Lower lobe of right lung (tissue), 2 donors: Measurements from ENCODE around the gene ALOX5AP. TPM values are rescaled to one million over a fixed set of nuclear protein-coding genes. Genes with fewer than 3 reads are reported as not detected.

Experiments
- ATAC-seq, 2 donors: fragments of 200-7000 bp; cut with Tn5 transposase; one replicate each; pipeline ENCODE4 v1.9.1; 2020 to 2022; ENCODE audit warnings: mild to moderate bottlenecking in 2 of 2, moderate library complexity in 2 of 2
- DNase-seq: peaks from one replicate; pipeline ENCODE4 v3.0.0-alpha.2; 2020
- H3K27ac ChIP-seq: fragments of 200-600 bp; one replicate; pipeline ENCODE4 v1.8.0; 2022
- H3K27me3 ChIP-seq: fragments of 200-600 bp; one replicate; pipeline ENCODE4 v1.8.0; 2022; ENCODE audit warnings: low read depth
- H3K36me3 ChIP-seq: fragments of 200-600 bp; one replicate; pipeline ENCODE4 v1.8.0; 2022; ENCODE audit warnings: mild to moderate bottlenecking
- H3K4me1 ChIP-seq: fragments of 200-600 bp; one replicate; pipeline ENCODE4 v1.8.0; 2022
- H3K4me3 ChIP-seq: fragments of 200-600 bp; one replicate; pipeline ENCODE4 v1.8.0; 2022; ENCODE audit warnings: mild to moderate bottlenecking
- H3K9me3 ChIP-seq: fragments of 200-600 bp; one replicate; pipeline ENCODE4 v1.8.0; 2022
- intact Hi-C: fragments of 100-400 bp; cut with DNase I; formaldehyde crosslinking; loops from one replicate; pipeline ENCODE4 v1.11.0; 2022
- long read RNA-seq: library from polyadenylated mRNA; unstranded; transcript quantifications from one replicate; pipeline ENCODE4 v2.0.0, GENCODE V29; 2021
- total RNA-seq: library from RNA; stranded (reverse); fragmentation: NEBNext Ultra II Directional; extraction: Animal tissue kit (Norgen Biotek cat#: 25700); gene quantifications from one replicate; pipeline ENCODE4 v1.2.1, GENCODE V29; 2021
- TF ChIP-seq, protein P1 (sequence below): fragments of 200-600 bp; IDR thresholded peaks from one replicate; pipeline ENCODE4 v1.8.0; 2022; ENCODE audit warnings: antibody characterized with exemption, mild to moderate bottlenecking
- donor health status: DM: no; HTN: yes; CAD: no; lungs with severe emphysema.

The ALOX5AP gene
- 311 TPM for total RNA-seq
- long read RNA-seq, transcript ALOX5AP-201 (5 exons, 904 nt) = major isoform, 202 of 216 reads
- long read RNA-seq, partial matches to known transcripts = 8 of 216 reads
- long read RNA-seq, other reads (novel, unspliced or antisense) = 6 of 216 reads

DNA sequence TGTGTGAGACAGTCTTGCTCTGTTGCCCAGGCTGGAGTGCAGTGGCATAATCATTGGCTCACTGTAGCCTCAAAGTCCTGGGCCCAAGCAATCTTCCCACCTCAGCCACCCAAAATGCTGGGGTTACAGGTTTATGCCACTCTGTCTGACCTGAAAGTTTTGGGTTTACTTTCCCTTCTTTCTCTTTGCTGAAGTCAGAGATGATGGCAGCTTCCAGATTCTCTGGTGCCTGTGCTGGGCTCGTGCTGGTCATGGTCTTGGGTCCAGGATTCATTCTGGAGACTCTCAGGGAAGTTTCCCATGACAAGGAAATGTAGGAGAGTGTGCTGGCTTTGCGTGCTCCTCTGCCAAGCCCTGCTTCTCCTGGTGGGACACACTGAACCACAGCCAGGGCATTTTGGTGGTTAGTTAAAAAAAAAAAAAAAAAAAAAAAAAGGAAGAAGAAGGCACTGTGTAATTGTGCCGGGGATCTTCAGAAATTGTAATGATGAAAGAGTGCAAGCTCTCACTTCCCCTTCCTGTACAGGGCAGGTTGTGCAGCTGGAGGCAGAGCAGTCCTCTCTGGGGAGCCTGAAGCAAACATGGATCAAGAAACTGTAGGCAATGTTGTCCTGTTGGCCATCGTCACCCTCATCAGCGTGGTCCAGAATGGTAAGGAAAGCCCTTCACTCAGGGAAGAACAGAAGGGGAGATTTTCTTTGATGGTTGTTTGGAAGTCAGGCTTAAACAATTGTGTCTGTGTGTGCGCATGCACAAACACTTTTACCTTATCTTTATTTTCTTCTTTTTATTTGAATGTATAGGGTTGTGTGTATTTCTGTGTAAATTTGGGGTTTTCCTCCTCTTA lies at the start of gene ALOX5AP:
ALOX5AP (plus strand) TSS at position 519 of the 847 bp plus-strand sequence; CDS start at position 582, 63 bp downstream.
- Histone ChIP-seq H3K4me3 (peak within 1 kb of the TSS; percentile 47), H3K27ac (peak within 1 kb of the TSS; percentile 77), H3K9me3 (no peaks in the 10 kb centered on the region), H3K27me3 (no peaks in the 10 kb centered on the region), H3K4me1 (peaks cover 19% of the 10 kb centered on the region), H3K36me3 (no peaks in the 10 kb centered on the region)
- DNase-seq (no peak), ATAC-seq (peak; percentile 68 to 81)
- TF ChIP-seq, protein P1, sequence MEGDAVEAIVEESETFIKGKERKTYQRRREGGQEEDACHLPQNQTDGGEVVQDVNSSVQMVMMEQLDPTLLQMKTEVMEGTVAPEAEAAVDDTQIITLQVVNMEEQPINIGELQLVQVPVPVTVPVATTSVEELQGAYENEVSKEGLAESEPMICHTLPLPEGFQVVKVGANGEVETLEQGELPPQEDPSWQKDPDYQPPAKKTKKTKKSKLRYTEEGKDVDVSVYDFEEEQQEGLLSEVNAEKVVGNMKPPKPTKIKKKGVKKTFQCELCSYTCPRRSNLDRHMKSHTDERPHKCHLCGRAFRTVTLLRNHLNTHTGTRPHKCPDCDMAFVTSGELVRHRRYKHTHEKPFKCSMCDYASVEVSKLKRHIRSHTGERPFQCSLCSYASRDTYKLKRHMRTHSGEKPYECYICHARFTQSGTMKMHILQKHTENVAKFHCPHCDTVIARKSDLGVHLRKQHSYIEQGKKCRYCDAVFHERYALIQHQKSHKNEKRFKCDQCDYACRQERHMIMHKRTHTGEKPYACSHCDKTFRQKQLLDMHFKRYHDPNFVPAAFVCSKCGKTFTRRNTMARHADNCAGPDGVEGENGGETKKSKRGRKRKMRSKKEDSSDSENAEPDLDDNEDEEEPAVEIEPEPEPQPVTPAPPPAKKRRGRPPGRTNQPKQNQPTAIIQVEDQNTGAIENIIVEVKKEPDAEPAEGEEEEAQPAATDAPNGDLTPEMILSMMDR = no peak
- intact Hi-C loops = no loop called here

DNA sequence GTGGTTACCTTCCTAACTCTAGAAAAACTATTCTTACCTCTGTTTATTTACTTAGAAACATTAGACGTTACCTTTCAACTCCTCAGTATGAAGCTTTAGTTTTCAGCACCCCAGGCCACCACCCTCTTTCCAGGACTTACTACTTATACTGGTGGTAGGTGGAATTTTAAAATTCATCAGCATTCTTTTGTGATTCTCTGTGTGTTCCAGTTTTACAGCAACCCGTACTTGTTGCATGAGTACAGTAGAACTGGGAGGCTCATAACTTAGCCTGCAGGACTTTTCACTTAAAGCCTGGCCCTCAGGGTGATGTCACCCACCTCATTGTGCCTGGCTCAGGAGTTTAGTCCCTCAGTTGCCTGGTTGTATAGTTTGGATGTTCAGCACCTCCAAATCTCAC lies 49.4 kb upstream of the ALOX5AP start:
- intact Hi-C loops = no loop called here
- H3K27me3 ChIP-seq = no peaks in the 10 kb centered on the region

DNA sequence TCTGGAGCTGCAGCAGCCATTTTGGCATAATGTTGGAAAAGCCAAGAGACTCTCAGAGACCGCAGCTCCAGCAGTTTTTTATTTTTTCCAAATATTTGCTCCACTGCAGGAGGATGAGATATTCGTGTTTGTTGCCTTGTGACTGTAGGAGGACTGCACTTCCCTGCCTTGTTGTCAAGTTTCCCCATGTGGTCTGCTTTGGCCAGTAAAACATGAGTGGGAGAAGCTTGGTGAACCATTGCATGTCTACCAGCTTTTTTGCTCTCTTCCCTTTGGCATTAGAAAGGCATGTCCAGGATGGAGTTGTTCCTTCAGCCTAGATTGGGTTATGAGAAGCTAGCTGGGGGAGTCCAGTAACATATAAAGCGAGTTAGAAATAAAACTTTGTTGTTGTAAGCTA lies 47.7 kb upstream of the ALOX5AP start:
- Histone ChIP-seq H3K4me1 (peaks cover 14% of the 10 kb centered on the region), H3K27me3 (no peaks in the 10 kb centered on the region), H3K9me3 (no peaks in the 10 kb centered on the region), H3K36me3 (no peaks in the 10 kb centered on the region), H3K4me3 (no peak overlapping the region), H3K27ac (no peak overlapping the region)
- no peak for DNase-seq
- TF ChIP-seq, protein P1 = no peak
- intact Hi-C loops = no loop called here
- ATAC-seq = no peak

More for the DNA sequence above, 49.4 kb upstream of the ALOX5AP start:
- Histone ChIP-seq H3K4me3 (no peak overlapping the region), H3K27ac (no peak overlapping the region), H3K36me3 (no peaks in the 10 kb centered on the region), H3K4me1 (peaks cover 26% of the 10 kb centered on the region), H3K9me3 (no peaks in the 10 kb centered on the region)
- TF ChIP-seq, protein P1 = no peak
- ATAC-seq = no peak
- DNase-seq = no peak

DNA sequence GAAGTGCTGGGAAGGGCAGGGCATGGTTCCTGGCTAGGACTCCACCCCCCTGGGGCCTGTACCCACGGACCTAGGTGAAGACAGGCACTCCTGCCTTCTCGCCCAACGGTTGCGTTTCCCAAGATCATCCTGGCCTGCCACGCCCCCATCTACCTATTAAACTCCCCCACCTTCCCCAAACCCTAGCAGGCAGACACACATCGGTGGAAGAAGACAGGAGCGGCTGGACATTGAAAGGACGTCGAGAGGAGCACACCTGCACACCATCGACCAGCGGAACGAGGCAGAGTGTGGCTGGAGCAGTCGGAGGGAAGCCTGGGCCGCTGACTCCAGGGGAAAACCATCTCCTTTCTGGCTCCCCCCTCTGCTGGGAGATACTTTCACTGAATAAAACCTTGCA lies 45.6 kb upstream of the ALOX5AP start:
- Histone ChIP-seq H3K27me3 (no peaks in the 10 kb centered on the region), H3K27ac (peak overlapping the region; percentile 66), H3K4me3 (peak overlapping the region; percentile 46), H3K9me3 (no peaks in the 10 kb centered on the region), H3K36me3 (no peaks in the 10 kb centered on the region), H3K4me1 (peaks cover 14% of the 10 kb centered on the region)
- TF ChIP-seq, protein P1 = no peak
- ATAC-seq (no peak), DNase-seq (no peak)
- intact Hi-C loops = no loop called here

DNA sequence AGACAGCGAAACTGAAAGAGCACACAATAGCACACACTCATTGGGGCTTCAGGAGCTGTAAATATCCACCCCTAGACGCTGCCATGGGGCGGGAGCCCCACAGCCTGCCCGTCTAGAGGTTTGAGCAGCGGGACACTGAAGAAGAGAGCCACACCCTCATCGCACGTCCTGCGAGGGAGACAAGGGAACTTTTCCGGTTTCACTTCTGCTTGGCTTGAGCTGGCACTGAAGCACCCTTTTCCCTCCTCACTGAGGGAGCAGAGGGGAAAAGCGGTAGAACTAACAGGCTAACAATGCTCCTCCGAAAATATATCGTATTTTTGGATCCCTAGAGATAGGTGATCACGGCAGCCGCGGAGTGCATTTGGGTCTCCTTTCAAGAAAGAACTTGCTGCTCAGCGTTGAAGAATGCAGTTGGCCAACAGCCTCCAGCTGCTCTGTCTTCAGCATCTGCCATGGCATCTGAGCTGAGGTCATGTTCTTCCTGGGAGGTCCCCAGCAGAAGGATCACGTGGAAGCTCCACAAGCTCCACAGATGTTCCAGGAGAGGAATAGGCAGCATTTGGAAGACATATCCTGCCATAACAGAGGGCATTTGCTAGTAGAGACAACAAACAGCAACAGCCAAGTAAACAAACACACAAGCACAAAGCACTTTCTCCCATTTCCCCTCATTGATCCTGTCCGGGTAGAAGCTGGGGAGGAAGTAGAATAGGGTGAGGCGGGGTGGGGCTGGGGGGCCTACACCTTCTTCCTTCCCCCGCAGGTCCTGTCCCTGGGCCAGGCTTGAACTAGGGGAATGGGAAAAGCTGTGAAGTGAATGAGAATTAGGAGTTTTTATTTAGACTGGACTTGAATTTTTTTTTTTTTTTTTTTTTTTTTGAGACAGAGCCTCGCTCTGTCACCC lies 44.8 kb upstream of the ALOX5AP start:
- ATAC-seq = peak; percentile 83 to 91
- Histone ChIP-seq H3K4me1 (peaks cover 15% of the 10 kb centered on the region), H3K27ac (peak overlapping the region; percentile 66), H3K4me3 (peak overlapping the region; percentile 46), H3K36me3 (no peaks in the 10 kb centered on the region), H3K27me3 (no peaks in the 10 kb centered on the region), H3K9me3 (no peaks in the 10 kb centered on the region)
- DNase-seq = peak; percentile 83
- intact Hi-C loops = no loop called here
- TF ChIP-seq, protein P1 = no peak
